Measurements from ENCODE around the gene COPS4.
A peak's percentile ranks its signal among the peaks of the same experiment; 100 is the strongest.
"Not testable (repeated sequence)": the region's sequence is repeated elsewhere in the genome, so short reads cannot be mapped to it uniquely, and the experiment has no call there.

COPS4 gene

GRCh38 chr4:83034630-83035494, at the start of gene COPS4:
Gene COPS4 (plus strand): TSS chr4:83035183. CDS start chr4:83035225, 42 bp downstream.
- peak; percentile 92 to 95 (median 92) for DNase-seq (ENCODE audit: low read depth in 2 of 3, low spot score in 1 of 3)

- not testable (repeated sequence) for DNase-seq (ENCODE audit: low read depth in 2 of 3, low spot score in 1 of 3)
These were observed 47.5 kb upstream of the COPS4 start for GRCh38 chr4:82987519-82987918.

- DNase-seq (ENCODE audit: low read depth in 2 of 3, low spot score in 1 of 3): no peak
These were observed 46.6 kb upstream of the COPS4 start for GRCh38 chr4:82988323-82988832.

- DNase-seq (ENCODE audit: low read depth in 2 of 3, low spot score in 1 of 3): no peak
These were observed 45.2 kb upstream of the COPS4 start for GRCh38 chr4:82989575-82990429.

GRCh38 chr4:82994834-82995233, 40.1 kb upstream of the COPS4 start:
- no peak for DNase-seq (ENCODE audit: low read depth in 2 of 3, low spot score in 1 of 3)

- no peak for DNase-seq (ENCODE audit: low read depth in 2 of 3, low spot score in 1 of 3)
These were observed 36.1 kb upstream of the COPS4 start for GRCh38 chr4:82998898-82999297.

GRCh38 chr4:83002329-83002728, 32.7 kb upstream of the COPS4 start:
- DNase-seq (ENCODE audit: low read depth in 2 of 3, low spot score in 1 of 3): no peak

GRCh38 chr4:83003044-83003791, 31.8 kb upstream of the COPS4 start:
- DNase-seq (ENCODE audit: low read depth in 2 of 3, low spot score in 1 of 3): not testable (repeated sequence)

GRCh38 chr4:83009529-83009928, 25.5 kb upstream of the COPS4 start:
- no peak for DNase-seq (ENCODE audit: low read depth in 2 of 3, low spot score in 1 of 3)

GRCh38 chr4:83010111-83010521, 24.9 kb upstream of the COPS4 start:
- no peak for DNase-seq (ENCODE audit: low read depth in 2 of 3, low spot score in 1 of 3)

GRCh38 chr4:83010522-83011318, 24.3 kb upstream of the COPS4 start, which contains the start of gene LIN54:
Gene LIN54 (minus strand): TSS chr4:83010823. CDS start chr4:82984844, 25,979 bp downstream.
- DNase-seq (ENCODE audit: low read depth in 2 of 3, low spot score in 1 of 3): peak; percentile 59 to 79 (median 79)

GRCh38 chr4:83011689-83012199, 23.2 kb upstream of the COPS4 start:
- DNase-seq (ENCODE audit: low read depth in 2 of 3, low spot score in 1 of 3): no peak

- DNase-seq (ENCODE audit: low read depth in 2 of 3, low spot score in 1 of 3): peak in 1 of 3 donors; percentile 33
These were observed 22.7 kb upstream of the COPS4 start for GRCh38 chr4:83012200-83012686.

- DNase-seq (ENCODE audit: low read depth in 2 of 3, low spot score in 1 of 3): peak; percentile 94 to 96 (median 94)
These were observed 22.1 kb upstream of the COPS4 start for GRCh38 chr4:83012687-83013419.

- no peak for DNase-seq (ENCODE audit: low read depth in 2 of 3, low spot score in 1 of 3)
These were observed 21.5 kb upstream of the COPS4 start for GRCh38 chr4:83013420-83013867.

- no peak for DNase-seq (ENCODE audit: low read depth in 2 of 3, low spot score in 1 of 3)
These were observed 21.1 kb upstream of the COPS4 start for GRCh38 chr4:83013902-83014301.

GRCh38 chr4:83019794-83020494, 15.0 kb upstream of the COPS4 start:
- no peak for DNase-seq (ENCODE audit: low read depth in 2 of 3, low spot score in 1 of 3)

- no peak for DNase-seq (ENCODE audit: low read depth in 2 of 3, low spot score in 1 of 3)
These were observed 12.1 kb upstream of the COPS4 start for GRCh38 chr4:83022724-83023450.
